Activated naive CD8-positive, alpha-beta T cell treated with anti-CD3 and anti-CD28 coated beads for 36 hours (primary cell): ENCODE measurements around the gene ADPRHL1. TPM values are rescaled to one million over a fixed set of nuclear protein-coding genes. Genes with fewer than 3 reads are reported as not detected.
"Not testable (repeated sequence)": the region's sequence is repeated elsewhere in the genome, so short reads cannot be mapped to it uniquely, and the experiment has no call there.

Source experiments
- DNase-seq: peaks from one replicate; pipeline ENCODE4 v3.0.0; 2021
- H3K27ac Mint-ChIP-seq: one replicate; pipeline ENCODE4 v1.8.0; 2022; ENCODE audit warnings: mild to moderate bottlenecking, moderate library complexity, mixed read lengths
- H3K27me3 Mint-ChIP-seq: one replicate; pipeline ENCODE4 v1.8.0; 2022; ENCODE audit warnings: mild to moderate bottlenecking, mixed read lengths
- H3K36me3 Mint-ChIP-seq: one replicate; pipeline ENCODE4 v1.8.0; 2021; ENCODE audit warnings: mild to moderate bottlenecking, mixed read lengths
- H3K4me1 Mint-ChIP-seq: one replicate; pipeline ENCODE4 v1.8.0; 2021; ENCODE audit warnings: mixed read lengths
- H3K4me3 Mint-ChIP-seq: one replicate; pipeline ENCODE4 v1.8.0; 2022; ENCODE audit warnings: mild to moderate bottlenecking, moderate library complexity, mixed read lengths
- H3K9me3 Mint-ChIP-seq: one replicate; pipeline ENCODE4 v1.8.0; 2022; ENCODE audit warnings: mixed read lengths
- total RNA-seq, 2 experiments: library from RNA; stranded (reverse); gene quantifications; one replicate each; pipeline ENCODE4 v1.2.3, GENCODE V29; 2021

The ADPRHL1 gene
- total RNA-seq, 2 experiments from 2014 or later, result 0.44 to 0.56 TPM

DNA sequence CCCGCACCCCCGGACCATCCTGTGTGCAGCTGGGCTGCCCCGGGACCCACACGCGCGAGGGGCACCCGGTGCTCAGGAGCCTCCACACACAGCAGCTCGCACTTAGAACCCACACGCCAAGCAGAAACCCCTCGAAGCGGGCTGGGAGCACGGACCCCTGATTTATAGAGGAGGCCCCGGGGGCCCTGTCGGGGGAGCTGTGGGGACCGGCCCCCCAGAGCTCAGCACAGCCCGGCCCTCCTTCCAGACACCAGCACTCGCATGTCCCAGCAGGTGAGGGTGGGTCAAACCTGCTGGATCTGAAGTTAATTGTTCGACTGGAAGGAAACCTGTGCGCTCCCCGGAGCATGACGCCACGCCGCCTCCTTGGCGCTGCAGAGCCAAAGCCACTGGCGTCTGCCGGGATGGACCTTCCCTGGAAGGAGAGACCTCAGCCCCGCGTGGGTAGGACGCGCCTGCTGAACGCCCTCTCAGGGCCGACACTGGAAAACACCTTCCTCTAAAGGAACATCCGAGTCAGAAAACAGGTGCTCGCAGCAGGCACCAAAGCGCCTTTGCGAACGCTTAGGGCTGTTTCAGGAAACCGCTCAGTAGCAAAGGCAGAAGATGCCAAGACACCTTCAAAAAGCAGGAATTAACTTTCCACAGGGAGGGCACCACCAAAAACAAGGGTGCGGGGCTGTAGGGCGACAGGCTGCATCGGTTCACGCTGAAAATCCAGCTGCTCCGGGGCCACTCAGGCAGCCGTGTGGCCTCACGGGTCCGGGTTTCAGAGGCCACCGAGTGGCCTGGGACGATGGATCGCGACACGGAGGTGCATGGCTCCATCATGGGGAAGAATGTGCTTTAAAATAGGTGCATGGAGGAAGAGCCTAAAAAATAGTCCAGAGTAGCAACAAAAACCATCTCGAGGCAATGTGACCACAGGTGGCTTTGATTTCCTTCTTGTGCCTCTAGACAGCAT, 51.6 kb downstream of the ADPRHL1 start:
- Mint-ChIP-seq H3K27ac (no peak overlapping the region), H3K9me3 (no peaks in the 10 kb centered on the region), H3K4me1 (no peaks in the 10 kb centered on the region), H3K4me3 (no peak overlapping the region), H3K36me3 (no peaks in the 10 kb centered on the region), H3K27me3 (no peaks in the 10 kb centered on the region)
- DNase-seq, result no peak

DNA sequence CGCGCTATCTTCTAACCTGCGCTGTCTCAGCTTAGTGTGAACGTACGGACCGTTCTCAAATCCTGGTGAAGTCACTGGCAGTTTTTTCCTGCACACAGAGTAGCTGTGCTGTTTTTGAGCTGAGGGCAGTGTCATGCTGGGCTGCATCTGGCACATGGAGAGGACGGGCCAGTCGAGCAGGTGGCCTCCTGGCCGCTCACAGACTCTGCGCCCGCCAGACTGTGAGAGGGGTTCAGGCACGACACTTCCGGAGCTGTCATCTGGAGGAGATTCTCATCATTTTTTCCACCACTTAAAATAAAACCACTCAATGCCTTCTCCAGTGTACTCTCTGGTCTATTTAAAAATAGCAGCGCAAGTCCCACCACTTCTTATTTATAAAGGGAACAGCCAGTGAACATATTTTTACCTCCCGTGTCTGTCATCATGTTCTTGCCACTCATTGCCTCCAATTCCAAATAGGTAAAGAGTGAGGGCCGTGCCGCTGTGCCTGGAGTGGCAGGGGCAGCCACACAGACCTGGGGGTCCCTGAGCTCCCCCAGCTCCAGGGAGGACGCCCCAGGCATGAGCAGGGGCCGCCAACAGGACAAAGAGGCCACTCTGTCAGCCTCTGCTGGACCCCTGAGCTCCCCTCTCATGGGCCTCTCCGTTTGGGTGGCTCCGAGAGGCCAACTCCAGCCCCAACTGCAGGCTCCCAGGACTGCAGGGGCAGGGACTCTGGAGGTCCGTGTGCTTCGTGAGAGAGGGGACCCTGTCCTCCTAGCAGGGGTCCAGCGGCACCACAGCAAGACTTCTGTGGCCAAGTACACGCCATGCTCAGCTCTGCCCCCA, 52.5 kb downstream of the ADPRHL1 start:
- H3K9me3 Mint-ChIP-seq, result no peaks in the 10 kb centered on the region
- H3K27me3 Mint-ChIP-seq, result no peaks in the 10 kb centered on the region
- DNase-seq, result no peak
- H3K36me3 Mint-ChIP-seq, result no peaks in the 10 kb centered on the region
- H3K27ac Mint-ChIP-seq, result no peak overlapping the region
- H3K4me1 Mint-ChIP-seq, result no peaks in the 10 kb centered on the region
- no peak overlapping the region for H3K4me3 Mint-ChIP-seq

DNA sequence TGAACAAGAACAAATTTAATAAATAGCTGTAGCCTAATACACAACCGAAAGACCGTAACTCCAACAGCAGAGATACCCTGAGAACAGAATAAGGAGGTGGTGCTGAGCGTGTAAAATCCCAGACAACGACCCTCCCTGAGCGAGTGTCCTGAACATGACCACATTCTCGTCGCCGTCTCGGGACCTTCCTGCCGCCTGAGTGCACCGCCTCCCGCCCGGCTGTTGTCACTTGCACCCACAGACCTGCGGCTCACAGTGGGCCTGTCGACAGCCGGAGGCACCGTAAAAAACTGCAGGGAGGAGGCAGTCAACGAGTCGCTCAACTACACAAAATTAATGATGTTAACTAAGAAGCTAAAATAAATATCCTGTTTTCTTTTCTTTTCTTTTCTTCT, 53.5 kb downstream of the ADPRHL1 start:
- no peaks in the 10 kb centered on the region for H3K4me1 Mint-ChIP-seq
- DNase-seq, result no peak
- H3K27me3 Mint-ChIP-seq, result no peaks in the 10 kb centered on the region
- H3K9me3 Mint-ChIP-seq, result no peaks in the 10 kb centered on the region
- H3K27ac Mint-ChIP-seq, result no peak overlapping the region
- H3K4me3 Mint-ChIP-seq, result no peak overlapping the region
- H3K36me3 Mint-ChIP-seq, result no peaks in the 10 kb centered on the region

DNA sequence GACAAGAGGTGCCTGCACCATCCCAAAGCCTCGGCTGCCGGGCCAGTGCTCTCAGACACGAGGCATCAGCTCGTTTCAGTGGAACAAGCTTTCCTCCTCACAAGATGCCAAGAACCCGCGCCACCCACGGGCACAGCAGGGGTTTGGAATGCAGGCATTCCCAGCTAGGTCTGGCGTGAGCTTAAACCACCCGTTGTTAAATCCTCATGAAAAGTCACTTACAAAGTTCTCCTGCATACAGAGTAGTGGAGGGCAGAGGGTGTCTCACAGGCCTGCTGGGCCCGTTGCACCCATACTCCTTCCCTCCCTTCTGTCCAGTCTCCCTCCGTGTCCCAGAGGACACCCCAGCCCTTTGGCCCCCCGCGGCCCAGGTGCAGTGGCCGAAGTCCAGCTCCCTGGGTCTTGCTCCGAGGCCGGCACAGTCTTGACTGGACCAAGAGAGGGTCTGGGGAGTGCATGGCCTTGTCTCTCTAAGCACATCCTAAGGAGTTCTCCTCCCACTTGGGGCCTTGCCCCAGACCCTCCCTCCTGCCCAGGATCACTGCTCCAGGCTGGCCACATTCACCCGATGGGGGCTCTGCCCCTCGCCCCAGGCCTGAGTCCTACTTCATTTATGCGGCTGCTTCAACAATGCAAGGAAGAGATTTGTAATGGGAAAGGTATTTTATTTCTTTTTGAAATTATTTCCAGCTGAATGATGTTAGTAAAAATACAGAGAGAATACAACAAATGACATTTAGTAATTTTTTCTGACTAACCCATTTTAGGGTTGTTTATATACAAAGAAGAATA, 54.1 kb downstream of the ADPRHL1 start:
- no peaks in the 10 kb centered on the region for H3K9me3 Mint-ChIP-seq
- no peaks in the 10 kb centered on the region for H3K36me3 Mint-ChIP-seq
- H3K4me3 Mint-ChIP-seq, result no peak overlapping the region
- H3K27me3 Mint-ChIP-seq, result no peaks in the 10 kb centered on the region
- no peak overlapping the region for H3K27ac Mint-ChIP-seq
- no peaks in the 10 kb centered on the region for H3K4me1 Mint-ChIP-seq
- no peak for DNase-seq

DNA sequence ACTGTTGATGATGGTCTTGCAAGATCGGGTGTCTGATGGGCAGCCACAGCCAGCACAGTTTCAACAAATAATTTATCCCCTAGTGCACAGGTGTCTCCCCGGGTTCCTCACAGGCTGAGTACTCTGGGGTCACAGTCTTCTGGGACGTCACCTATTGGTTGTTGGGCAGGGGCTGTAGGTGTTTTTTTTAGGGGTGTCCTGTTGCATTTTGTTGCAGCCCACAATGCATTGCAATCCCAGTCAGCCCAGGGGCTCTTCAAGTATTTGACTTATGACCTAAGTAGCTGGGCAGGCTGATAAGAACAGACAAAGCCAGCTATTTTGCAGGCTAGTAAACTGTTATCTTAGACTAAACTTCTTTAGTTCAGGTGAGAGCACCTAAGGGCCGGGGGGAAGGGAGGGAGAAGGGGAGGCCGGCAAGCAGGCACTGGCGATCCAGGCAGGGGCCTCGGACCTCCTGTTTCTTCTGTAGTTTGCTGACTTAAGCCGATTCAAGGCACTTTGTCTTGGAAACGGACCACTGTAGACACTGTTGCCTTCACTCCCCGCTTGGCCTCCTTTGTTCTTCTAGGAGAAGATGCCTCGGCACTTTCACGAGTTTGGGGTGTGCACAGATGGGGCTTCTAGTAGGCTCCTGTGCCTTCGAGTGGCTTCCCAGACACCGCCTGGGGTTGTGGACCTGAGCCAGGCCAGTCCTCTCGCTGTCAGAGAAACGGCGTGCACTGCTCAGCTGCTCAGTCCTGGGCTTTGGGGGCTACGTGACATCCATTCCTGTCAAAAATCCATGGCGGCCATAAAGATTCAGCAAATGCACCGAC, 55.5 kb downstream of the ADPRHL1 start:
- H3K9me3 Mint-ChIP-seq, result no peaks in the 10 kb centered on the region
- H3K4me1 Mint-ChIP-seq, result peaks cover 4% of the 10 kb centered on the region
- no peak overlapping the region for H3K4me3 Mint-ChIP-seq

DNA sequence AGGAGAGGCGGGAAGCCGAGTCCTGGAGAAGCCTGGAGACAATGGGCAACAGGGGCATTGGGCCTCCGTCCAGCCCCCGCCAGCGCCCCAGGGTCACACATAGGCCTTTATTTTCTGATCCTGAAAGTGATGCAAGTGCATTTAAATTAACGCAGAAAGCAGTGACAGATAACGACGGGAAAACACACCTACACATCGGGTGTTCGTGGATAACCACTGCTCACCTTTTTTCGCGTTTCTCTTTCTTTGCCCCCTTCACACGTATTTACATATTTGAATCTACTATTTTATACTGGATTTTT, 59.0 kb downstream of the ADPRHL1 start:
- peaks cover 4% of the 10 kb centered on the region for H3K4me1 Mint-ChIP-seq
- H3K4me3 Mint-ChIP-seq, result no peak overlapping the region
- no peaks in the 10 kb centered on the region for H3K36me3 Mint-ChIP-seq

More for the DNA sequence above, 55.5 kb downstream of the ADPRHL1 start:
- Mint-ChIP-seq H3K36me3 (no peaks in the 10 kb centered on the region), H3K27me3 (no peaks in the 10 kb centered on the region), H3K27ac (no peak overlapping the region)
- DNase-seq, result no peak

DNA sequence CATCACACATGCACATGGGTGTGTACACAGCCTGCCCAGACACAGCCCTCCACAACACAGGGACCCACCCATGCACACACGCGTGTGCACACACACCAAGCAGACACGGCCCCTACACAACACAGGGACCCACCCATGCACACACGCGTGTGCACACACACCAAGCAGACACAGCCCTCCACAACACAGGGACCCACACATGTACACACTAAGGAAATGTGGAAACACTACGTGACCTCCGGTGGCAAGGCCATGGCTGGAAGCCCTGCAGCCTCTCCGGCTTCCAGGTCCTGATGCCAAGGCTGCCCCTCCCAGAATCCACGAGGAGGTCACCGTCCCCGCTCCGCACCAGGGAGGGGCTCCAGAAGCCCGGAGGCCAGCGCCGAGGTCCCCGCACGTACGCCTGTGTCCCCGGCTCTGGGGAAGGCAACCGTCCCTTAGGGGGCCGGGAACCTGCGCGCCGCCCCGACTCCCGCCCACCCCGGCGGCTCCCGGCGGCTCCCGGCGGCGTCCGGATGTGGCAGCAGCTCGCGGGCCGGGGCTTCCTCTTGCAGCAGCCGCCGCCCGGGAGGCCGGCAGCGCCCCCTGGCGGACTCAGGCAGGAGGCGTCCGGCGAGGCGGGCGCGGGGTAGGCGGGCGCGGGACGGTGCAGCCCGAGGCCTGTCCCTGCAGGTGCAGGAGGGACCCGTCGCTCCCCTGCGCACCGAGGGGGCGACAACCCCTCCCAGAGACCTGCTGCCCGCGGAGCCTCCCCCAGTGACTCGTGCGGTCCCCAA, 59.5 kb downstream of the ADPRHL1 start:
- Mint-ChIP-seq H3K27ac (peak overlapping the region; percentile 50), H3K4me3 (peak overlapping the region; percentile 84), H3K36me3 (no peaks in the 10 kb centered on the region), H3K4me1 (peaks cover 4% of the 10 kb centered on the region), H3K9me3 (peaks cover 1% of the 10 kb centered on the region), H3K27me3 (no peaks in the 10 kb centered on the region)
- DNase-seq, result peak; percentile 93

More for the DNA sequence above, 59.0 kb downstream of the ADPRHL1 start:
- DNase-seq, result no peak
- H3K27ac Mint-ChIP-seq, result no peak overlapping the region
- no peaks in the 10 kb centered on the region for H3K27me3 Mint-ChIP-seq
- H3K9me3 Mint-ChIP-seq, result peaks cover 1% of the 10 kb centered on the region

DNA sequence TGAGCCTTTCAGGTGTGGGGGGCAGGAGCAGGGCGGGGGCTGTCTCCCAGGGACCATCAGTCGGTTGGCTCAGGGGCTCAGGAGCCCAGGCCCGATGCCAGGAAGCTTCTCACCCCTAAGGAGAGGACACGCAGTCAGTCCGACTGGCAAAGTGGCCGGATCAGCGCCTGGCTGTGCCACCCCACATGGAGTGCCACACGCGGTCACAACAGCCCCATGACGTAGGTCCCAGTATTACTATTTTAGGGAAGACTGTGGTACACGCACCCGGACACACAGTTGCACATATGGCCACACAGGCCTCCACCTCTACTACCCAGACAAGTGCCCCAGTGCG, 60.1 kb downstream of the ADPRHL1 start:
- Mint-ChIP-seq H3K27me3 (no peaks in the 10 kb centered on the region), H3K36me3 (no peaks in the 10 kb centered on the region), H3K9me3 (peaks cover 1% of the 10 kb centered on the region), H3K27ac (peak overlapping the region; percentile 50), H3K4me1 (peaks cover 4% of the 10 kb centered on the region), H3K4me3 (peak overlapping the region; percentile 84)
- DNase-seq, result no peak

DNA sequence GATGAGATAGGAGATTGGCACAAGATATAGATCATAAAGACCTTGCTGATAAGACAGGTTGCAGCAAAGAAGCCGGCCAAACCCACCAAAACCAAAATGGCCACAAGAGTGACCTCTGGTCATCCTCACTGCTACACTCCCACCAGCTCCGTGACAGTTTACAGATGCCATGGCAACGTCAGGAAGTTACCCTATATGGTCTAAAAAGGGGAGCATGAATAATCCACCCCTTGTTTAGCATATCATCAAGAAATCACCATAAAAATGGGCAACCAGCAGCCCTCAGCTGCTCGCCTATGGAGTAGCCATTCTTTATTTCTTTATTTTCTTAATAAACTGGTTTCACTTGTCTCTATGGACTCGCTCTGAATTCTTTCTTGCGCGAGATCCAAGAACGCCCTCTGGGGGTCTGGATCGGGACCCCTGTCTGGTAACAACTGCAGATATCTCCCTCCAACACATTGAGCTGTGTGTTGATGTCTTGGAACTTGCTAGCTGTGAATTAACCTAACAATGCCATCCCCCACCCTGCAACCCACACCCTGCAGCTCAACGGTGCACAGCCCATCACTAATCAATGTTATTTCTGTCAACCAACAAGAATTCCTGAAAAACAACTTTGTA, 62.3 kb downstream of the ADPRHL1 start:
- Mint-ChIP-seq H3K4me1 (peaks cover 4% of the 10 kb centered on the region), H3K9me3 (peaks cover 8% of the 10 kb centered on the region), H3K4me3 (no peak overlapping the region), H3K36me3 (peaks cover 4% of the 10 kb centered on the region), H3K27me3 (peaks cover 5% of the 10 kb centered on the region), H3K27ac (no peak overlapping the region)
- DNase-seq, result no peak

DNA sequence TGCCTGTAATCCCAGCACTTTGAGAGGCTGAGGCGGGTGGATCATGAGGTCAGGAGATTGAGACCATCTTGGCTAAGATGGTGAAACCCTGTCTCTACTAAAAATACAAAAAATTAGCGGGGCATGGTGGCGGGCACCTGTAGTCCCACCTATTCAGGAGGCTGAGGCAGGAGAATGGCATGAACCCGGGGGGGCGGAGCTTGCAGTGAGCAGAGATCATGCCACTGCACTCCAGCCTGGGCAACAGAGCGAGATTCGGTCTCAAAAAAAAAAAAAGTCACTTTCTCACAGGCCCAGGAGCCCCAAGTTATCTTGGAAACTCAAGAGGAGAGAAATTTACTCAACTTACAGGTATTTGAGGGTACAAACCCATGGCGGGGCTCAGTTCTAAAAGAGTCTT, 63.7 kb downstream of the ADPRHL1 start:
- not testable (repeated sequence) for H3K27ac Mint-ChIP-seq

DNA sequence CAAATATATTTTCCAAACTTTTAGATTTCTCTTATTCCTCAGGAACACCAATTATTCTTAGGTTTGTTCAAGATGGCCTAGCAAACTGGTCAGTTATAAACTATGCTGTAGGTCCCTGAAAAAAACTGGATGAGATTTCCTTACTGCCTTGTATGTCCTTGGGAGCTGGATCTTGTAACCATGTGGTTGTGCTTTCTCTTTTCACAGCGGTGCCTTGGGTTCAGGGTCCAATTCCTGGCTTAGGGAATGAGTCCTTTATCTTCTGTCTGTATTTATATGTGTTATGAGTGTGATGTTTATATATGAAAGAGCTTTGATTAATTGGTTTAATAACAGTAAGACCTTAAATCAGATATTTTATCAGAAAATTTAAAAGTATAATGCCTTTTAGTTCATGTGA, 65.9 kb downstream of the ADPRHL1 start:
- Mint-ChIP-seq H3K36me3 (peaks cover 4% of the 10 kb centered on the region), H3K27ac (no peak overlapping the region), H3K9me3 (peaks cover 26% of the 10 kb centered on the region), H3K4me3 (no peak overlapping the region), H3K27me3 (peaks cover 5% of the 10 kb centered on the region), H3K4me1 (peaks cover 4% of the 10 kb centered on the region)
- DNase-seq, result no peak

More for the DNA sequence above, 63.7 kb downstream of the ADPRHL1 start:
- H3K4me3 Mint-ChIP-seq, H3K9me3 Mint-ChIP-seq, DNase-seq, H3K4me1 Mint-ChIP-seq, H3K36me3 Mint-ChIP-seq, H3K27me3 Mint-ChIP-seq: not testable (repeated sequence)

DNA sequence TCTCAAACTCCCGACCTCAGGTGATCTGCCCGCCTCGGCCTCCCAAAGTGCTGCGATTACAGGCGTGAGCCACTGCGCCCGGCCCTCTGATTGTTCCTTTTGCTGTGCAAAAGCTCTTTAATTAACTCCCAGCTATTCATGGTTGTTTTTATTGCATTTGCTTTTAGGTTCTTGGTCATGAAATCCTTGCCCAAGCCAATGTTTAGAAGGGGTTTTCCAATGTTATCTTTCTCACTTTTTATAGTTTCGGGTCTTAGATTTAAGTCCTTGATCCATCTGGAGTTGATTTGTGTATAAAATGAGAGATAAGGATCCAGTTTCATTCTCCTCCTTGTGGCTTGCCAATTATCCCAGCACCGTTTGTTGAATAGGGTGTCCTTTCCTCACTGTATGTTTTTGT, 70.2 kb downstream of the ADPRHL1 start:
- Mint-ChIP-seq H3K4me3 (no peak overlapping the region), H3K27me3 (peaks cover 5% of the 10 kb centered on the region), H3K36me3 (peaks cover 4% of the 10 kb centered on the region), H3K4me1 (peaks cover 4% of the 10 kb centered on the region), H3K9me3 (peaks cover 27% of the 10 kb centered on the region), H3K27ac (no peak overlapping the region)
- DNase-seq, result no peak

DNA sequence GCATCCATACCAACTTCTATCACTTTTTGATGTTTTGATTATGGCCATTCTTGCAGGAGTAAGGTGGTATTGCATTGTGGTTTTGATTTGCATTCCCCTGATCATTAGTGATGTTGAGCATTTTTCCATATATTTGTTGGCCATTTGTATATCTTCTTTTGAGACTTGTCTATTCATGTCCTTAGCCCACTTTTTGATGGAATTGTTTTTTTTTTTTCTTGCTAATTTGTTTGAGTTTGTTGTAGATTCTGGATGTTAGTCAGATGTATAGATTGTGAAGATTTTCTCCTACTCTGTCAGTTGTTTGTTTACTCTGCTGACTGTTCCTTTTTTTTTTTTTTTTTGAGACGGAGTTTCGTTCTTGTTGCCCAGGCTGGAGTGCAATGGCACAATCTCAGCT, 70.7 kb downstream of the ADPRHL1 start:
- peaks cover 27% of the 10 kb centered on the region for H3K9me3 Mint-ChIP-seq
- H3K36me3 Mint-ChIP-seq, H3K4me3 Mint-ChIP-seq, H3K27me3 Mint-ChIP-seq, H3K27ac Mint-ChIP-seq, DNase-seq, H3K4me1 Mint-ChIP-seq: not testable (repeated sequence)
